ENCODE results near the gene MCMBP. TPM values are rescaled to one million over a fixed set of nuclear protein-coding genes. Genes with fewer than 3 reads are reported as not detected.
A peak's percentile ranks its signal among the peaks of the same experiment; 100 is the strongest.

Gene MCMBP
- total RNA-seq, 1 donor from 2014 or later = 42.9 TPM

- DNase-seq (ENCODE audit: low spot score in 2 of 2, unreplicated experiment in 2 of 2) = no peak
Observed at GRCh38 chr10:119863951-119864565, 8.6 kb downstream of the MCMBP start.

GRCh38 chr10:119862524-119862923 is 10.1 kb downstream of the MCMBP start:
- Mint-ChIP-seq H3K27me3 (ENCODE audit: low read depth) (no peaks in the 10 kb centered on the region), H3K36me3 (peaks cover 17% of the 10 kb centered on the region), H3K4me3 (no peak overlapping the region), H3K27ac (no peak overlapping the region), H3K4me1 (peaks cover 6% of the 10 kb centered on the region), H3K9me3 (peaks cover 14% of the 10 kb centered on the region)
- no peak for TF ChIP-seq CTCF (IDR thresholded peaks at IDR 0.05; ENCODE audit: unreplicated experiment)
- DNase-seq (ENCODE audit: low spot score in 2 of 2, unreplicated experiment in 2 of 2) = no peak

More at GRCh38 chr10:119863951-119864565, 8.6 kb downstream of the MCMBP start:
- Mint-ChIP-seq H3K27me3 (ENCODE audit: low read depth) (no peaks in the 10 kb centered on the region), H3K9me3 (peaks cover 14% of the 10 kb centered on the region), H3K4me1 (peaks cover 11% of the 10 kb centered on the region), H3K36me3 (peaks cover 17% of the 10 kb centered on the region), H3K4me3 (no peak overlapping the region), H3K27ac (no peak overlapping the region)
- no peak for TF ChIP-seq CTCF (IDR thresholded peaks at IDR 0.05; ENCODE audit: unreplicated experiment)

GRCh38 chr10:119860866-119861607 is 11.6 kb downstream of the MCMBP start:
- no peak for DNase-seq (ENCODE audit: low spot score in 2 of 2, unreplicated experiment in 2 of 2)
- H3K27me3 Mint-ChIP-seq (ENCODE audit: low read depth) = no peaks in the 10 kb centered on the region
- H3K4me3 Mint-ChIP-seq = no peak overlapping the region
- H3K4me1 Mint-ChIP-seq = peaks cover 6% of the 10 kb centered on the region
- H3K27ac Mint-ChIP-seq = peak overlapping the region; percentile 34
- peaks cover 20% of the 10 kb centered on the region for H3K36me3 Mint-ChIP-seq
- no peak for TF ChIP-seq CTCF (IDR thresholded peaks at IDR 0.05; ENCODE audit: unreplicated experiment)
- H3K9me3 Mint-ChIP-seq = peaks cover 14% of the 10 kb centered on the region

GRCh38 chr10:119859420-119860258 is 13.0 kb downstream of the MCMBP start:
- Mint-ChIP-seq H3K4me1 (peaks cover 6% of the 10 kb centered on the region), H3K4me3 (no peak overlapping the region), H3K27me3 (ENCODE audit: low read depth) (no peaks in the 10 kb centered on the region), H3K36me3 (peaks cover 19% of the 10 kb centered on the region), H3K9me3 (peaks cover 8% of the 10 kb centered on the region), H3K27ac (no peak overlapping the region)
- no peak for DNase-seq (ENCODE audit: low spot score in 2 of 2, unreplicated experiment in 2 of 2)
- TF ChIP-seq CTCF (IDR thresholded peaks at IDR 0.05; ENCODE audit: unreplicated experiment) = peak; percentile 75

- Mint-ChIP-seq H3K4me1 (peaks cover 6% of the 10 kb centered on the region), H3K4me3 (no peak overlapping the region), H3K27ac (no peak overlapping the region), H3K9me3 (no peaks in the 10 kb centered on the region), H3K36me3 (peaks cover 15% of the 10 kb centered on the region), H3K27me3 (ENCODE audit: low read depth) (no peaks in the 10 kb centered on the region)
- TF ChIP-seq CTCF (IDR thresholded peaks at IDR 0.05; ENCODE audit: unreplicated experiment) = no peak
- no peak for DNase-seq (ENCODE audit: low spot score in 2 of 2, unreplicated experiment in 2 of 2)
Observed at GRCh38 chr10:119858063-119858462, 14.6 kb downstream of the MCMBP start.

All from mesothelial cell of epicardium (in vitro differentiated cells).